Osteoblast (primary cell): ENCODE measurements around the gene LYSMD4. TPM values are rescaled to one million over a fixed set of nuclear protein-coding genes. Genes with fewer than 3 reads are reported as not detected.

Experiments
- DNase-seq: peaks from one replicate; pipeline ENCODE4 v3.0.0; 2011; ENCODE audit warnings: low spot score, mixed read lengths; ENCODE audit not compliant: insufficient read length; ENCODE audit errors: missing footprints
- H2AFZ ChIP-seq: 2 replicates; pipeline ENCODE4 v1.6.0; 2011; ENCODE audit warnings: mild to moderate bottlenecking, low read length
- H3K27ac ChIP-seq: 2 replicates; pipeline ENCODE4 v1.5.1; 2011; ENCODE audit warnings: mild to moderate bottlenecking, low read depth, low read length, moderate library complexity
- H3K27me3 ChIP-seq: 2 replicates; pipeline ENCODE4 v1.6.0; 2012; ENCODE audit warnings: mild to moderate bottlenecking, control low read depth, inconsistent platforms, low read length, moderate library complexity; ENCODE audit not compliant: insufficient read depth
- H3K36me3 ChIP-seq: 2 replicates; pipeline ENCODE4 v1.5.1; 2011; ENCODE audit warnings: mild to moderate bottlenecking, low read length, control low read depth, moderate library complexity; ENCODE audit not compliant: insufficient read depth
- H3K4me1 ChIP-seq: 2 replicates; pipeline ENCODE4 v1.5.1; 2011; ENCODE audit warnings: mild to moderate bottlenecking, low read length, control low read depth, moderate library complexity; ENCODE audit not compliant: insufficient read depth
- H3K4me2 ChIP-seq: 2 replicates; pipeline ENCODE4 v1.6.0; 2011; ENCODE audit warnings: mild to moderate bottlenecking, low read length; ENCODE audit not compliant: insufficient read depth
- H3K4me3 ChIP-seq: fragments of 200-600 bp; sonication (generic); 3 replicates; pipeline ENCODE4 v1.5.1; 2012; ENCODE audit warnings: mild to moderate bottlenecking, low read length, inconsistent platforms; ENCODE audit not compliant: insufficient read depth
- H3K79me2 ChIP-seq: 2 replicates; pipeline ENCODE4 v1.6.0; 2012; ENCODE audit warnings: mild to moderate bottlenecking, low read length, control low read depth, inconsistent platforms; ENCODE audit not compliant: insufficient read depth
- H3K9me3 ChIP-seq: 2 replicates; pipeline ENCODE4 v1.5.1; 2011; ENCODE audit warnings: low read depth, low read length, control low read depth
- H4K20me1 ChIP-seq: 2 replicates; pipeline ENCODE4 v1.6.0; 2012; ENCODE audit warnings: mild to moderate bottlenecking, low read length, control low read depth; ENCODE audit not compliant: insufficient read depth
- CTCF ChIP-seq: IDR thresholded peaks from 2 replicates; pipeline ENCODE4 v1.5.1; 2011; ENCODE audit warnings: mild to moderate bottlenecking, low read depth, low read length, moderate library complexity; ENCODE audit errors: extremely low read depth
- total RNA-seq: library from RNA; depleted of rRNA; stranded (reverse); fragments of >200 nt; gene quantifications from 2 replicates; pipeline ENCODE4 v1.2.3, GENCODE V29; 2012

The LYSMD4 gene
- total RNA-seq, 1 donor: 8.7 TPM

DNA sequence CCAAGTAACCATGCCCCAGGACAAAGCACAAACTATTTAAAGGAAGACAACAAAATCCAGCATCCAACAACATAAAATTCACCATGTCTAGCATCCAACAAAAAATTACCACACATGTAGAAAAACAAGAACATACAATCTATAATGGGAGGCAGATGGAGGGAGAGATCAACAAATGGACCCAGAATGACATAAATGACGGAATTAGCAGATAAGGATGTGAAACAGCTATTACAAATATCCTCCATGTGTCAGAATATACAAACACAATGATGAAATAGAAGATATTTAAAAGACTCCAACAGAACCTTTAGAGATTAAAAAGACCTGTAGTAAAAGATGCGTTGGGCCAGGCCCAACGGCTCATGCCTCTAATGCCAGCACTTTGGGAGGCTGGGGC is 10.8 kb downstream of the LYSMD4 start:
- no peaks in the 10 kb centered on the region for H3K9me3 ChIP-seq
- no peak for TF ChIP-seq CTCF
- no peak for DNase-seq
- H2AFZ ChIP-seq: no peak overlapping the region
- H4K20me1 ChIP-seq: peaks cover 2% of the 10 kb centered on the region
- peaks cover 12% of the 10 kb centered on the region for H3K4me1 ChIP-seq
- H3K4me2 ChIP-seq: no peak overlapping the region
- no peaks in the 10 kb centered on the region for H3K79me2 ChIP-seq
- H3K27ac ChIP-seq: no peak overlapping the region
- H3K36me3 ChIP-seq: no peaks in the 10 kb centered on the region
- H3K27me3 ChIP-seq: no peaks in the 10 kb centered on the region
- no peak overlapping the region for H3K4me3 ChIP-seq

- Histone ChIP-seq H2AFZ (no peak overlapping the region), H3K27me3 (no peaks in the 10 kb centered on the region), H3K27ac (no peak overlapping the region), H3K9me3 (no peaks in the 10 kb centered on the region), H3K4me1 (peaks cover 12% of the 10 kb centered on the region), H3K36me3 (no peaks in the 10 kb centered on the region), H4K20me1 (peaks cover 2% of the 10 kb centered on the region), H3K4me3 (no peak overlapping the region), H3K79me2 (no peaks in the 10 kb centered on the region), H3K4me2 (no peak overlapping the region)
- TF ChIP-seq CTCF: no peak
- no peak for DNase-seq
Measured at GRCh38 chr15:99721896-99722295, 11.3 kb downstream of the LYSMD4 start.

- H3K79me2 ChIP-seq: no peaks in the 10 kb centered on the region
- no peak overlapping the region for H3K27ac ChIP-seq
- no peak overlapping the region for H3K4me3 ChIP-seq
- H3K4me2 ChIP-seq: no peak overlapping the region
- no peak overlapping the region for H2AFZ ChIP-seq
- no peak for DNase-seq
- H3K9me3 ChIP-seq: no peaks in the 10 kb centered on the region
- peaks cover 2% of the 10 kb centered on the region for H4K20me1 ChIP-seq
- H3K36me3 ChIP-seq: no peaks in the 10 kb centered on the region
- no peak for TF ChIP-seq CTCF
- H3K4me1 ChIP-seq: peaks cover 12% of the 10 kb centered on the region
- H3K27me3 ChIP-seq: no peaks in the 10 kb centered on the region
Measured at GRCh38 chr15:99721104-99721778, 12.0 kb downstream of the LYSMD4 start.

DNA sequence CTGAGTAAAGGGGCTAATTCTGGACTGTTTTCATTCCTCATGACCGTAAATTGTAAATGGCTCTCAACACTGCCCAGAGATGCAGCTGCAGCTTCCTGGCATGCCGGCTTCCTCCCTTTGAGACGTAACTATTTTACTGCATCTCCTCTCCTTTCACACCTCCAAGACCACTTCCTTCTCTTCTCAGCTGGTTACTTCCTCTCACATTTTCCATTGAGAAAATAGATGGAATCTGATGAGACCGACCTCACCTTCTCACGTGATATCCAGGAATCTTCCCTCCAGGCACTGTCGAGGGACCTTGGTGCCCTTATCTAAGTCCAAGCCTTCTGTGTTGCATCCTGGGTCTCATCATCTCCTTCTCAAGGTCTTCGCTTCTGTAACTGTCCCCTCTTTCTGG is 12.7 kb downstream of the LYSMD4 start:
- DNase-seq: no peak
- Histone ChIP-seq H3K4me3 (no peak overlapping the region), H2AFZ (no peak overlapping the region), H3K9me3 (no peaks in the 10 kb centered on the region), H3K79me2 (no peaks in the 10 kb centered on the region), H3K27me3 (no peaks in the 10 kb centered on the region), H3K4me1 (peaks cover 12% of the 10 kb centered on the region), H3K36me3 (no peaks in the 10 kb centered on the region), H4K20me1 (peaks cover 2% of the 10 kb centered on the region), H3K4me2 (no peak overlapping the region), H3K27ac (no peak overlapping the region)
- TF ChIP-seq CTCF: no peak
